ENCODE data around the gene ECE1.

Gene ECE1

GRCh38 chr1:21307663-21308305, 17.5 kb upstream of the ECE1 start:
- no peak for DNase-seq

- no peak for DNase-seq
These were observed 16.9 kb upstream of the ECE1 start for GRCh38 chr1:21307210-21307609.

GRCh38 chr1:21305900-21306189, 15.6 kb upstream of the ECE1 start:
- DNase-seq: no peak

- DNase-seq: no peak
These were observed 15.1 kb upstream of the ECE1 start for GRCh38 chr1:21305155-21305899.

GRCh38 chr1:21304488-21304887, 14.2 kb upstream of the ECE1 start:
- DNase-seq: no peak

- DNase-seq: peak; percentile 88
These were observed 12.8 kb upstream of the ECE1 start for GRCh38 chr1:21302747-21303715.

- DNase-seq: no peak
These were observed 11.7 kb upstream of the ECE1 start for GRCh38 chr1:21301794-21302440.

- no peak for DNase-seq
These were observed 10.5 kb upstream of the ECE1 start for GRCh38 chr1:21300774-21301173.

GRCh38 chr1:21299780-21300395, 9.6 kb upstream of the ECE1 start:
- no peak for DNase-seq

- DNase-seq: no peak
These were observed 8.7 kb upstream of the ECE1 start for GRCh38 chr1:21298981-21299391.

- DNase-seq: no peak
These were observed 7.7 kb upstream of the ECE1 start for GRCh38 chr1:21297975-21298374.

GRCh38 chr1:21296509-21297354, 6.5 kb upstream of the ECE1 start:
- no peak for DNase-seq

GRCh38 chr1:21295545-21295944, 5.3 kb upstream of the ECE1 start:
- DNase-seq: no peak

GRCh38 chr1:21295002-21295401, 4.7 kb upstream of the ECE1 start:
- no peak for DNase-seq

- DNase-seq: no peak
These were observed 4.2 kb upstream of the ECE1 start for GRCh38 chr1:21294266-21294989.

GRCh38 chr1:21293537-21294265, 3.4 kb upstream of the ECE1 start:
- DNase-seq: no peak

- DNase-seq: no peak
These were observed 2.8 kb upstream of the ECE1 start for GRCh38 chr1:21292984-21293536.

GRCh38 chr1:21292503-21292983, 2.3 kb upstream of the ECE1 start:
- no peak for DNase-seq

GRCh38 chr1:21291964-21292363, 1.7 kb upstream of the ECE1 start:
- DNase-seq: no peak

- no peak for DNase-seq
These were observed 921 bp upstream of the ECE1 start for GRCh38 chr1:21291184-21291583.
